Measurements from ENCODE around the gene SLC4A1AP. TPM values are rescaled to one million over a fixed set of nuclear protein-coding genes. Genes with fewer than 3 reads are reported as not detected.
A peak's percentile ranks its signal among the peaks of the same experiment; 100 is the strongest.

SLC4A1AP gene
- total and polyA plus RNA-seq, 2 experiments from 2014 or later: 24.3 to 29.2 TPM

DNA sequence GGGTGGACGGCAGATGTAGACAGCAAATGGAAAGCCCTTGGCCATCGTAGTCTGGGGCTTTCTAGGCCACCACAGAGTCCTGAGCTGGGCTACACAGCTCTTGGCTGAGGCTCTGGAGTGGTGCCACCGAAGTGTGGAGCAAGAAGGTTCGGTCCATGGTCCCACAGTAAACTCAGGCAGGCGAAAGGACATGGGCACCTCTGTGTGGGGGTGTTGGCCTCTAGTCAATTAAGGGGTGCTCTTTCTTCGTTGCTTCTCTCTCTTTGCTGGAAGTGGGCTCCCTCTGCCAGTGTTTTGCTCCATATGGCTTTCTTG, 73.2 kb downstream of the SLC4A1AP start:
- 0 out of 2 replicates have a peak, but pooled peaks cover 3% of the 10 kb centered on the region for H3K9me2 ChIP-seq (ENCODE audit: insufficient read depth)
- peaks cover 18% of the 10 kb centered on the region; the same call in 2 of the 3 replicates for H3K9me3 Mint-ChIP-seq
- no peak overlapping the region for H3K4me2 ChIP-seq
- H3K27ac ChIP-seq (ENCODE audit: low read depth): no peak overlapping the region
- H3K4me1 ChIP-seq (ENCODE audit: insufficient read depth): peaks cover 17% of the 10 kb centered on the region
- H3K27ac Mint-ChIP-seq: no peak overlapping the region
- H3K36me3 ChIP-seq (ENCODE audit: insufficient read depth): no peaks in the 10 kb centered on the region
- H3K4me1 Mint-ChIP-seq: peaks cover 19% of the 10 kb centered on the region
- H4K20me1 ChIP-seq (replicated peaks; ENCODE audit: insufficient read depth): no peaks in the 10 kb centered on the region
- no peak for TF ChIP-seq ETS1 (IDR thresholded peaks at IDR 0.05)
- TF ChIP-seq STAT1 (IDR thresholded peaks at IDR 0.05; ENCODE audit: unreplicated experiment): no peak
- no peak for TF ChIP-seq EZH2 (IDR thresholded peaks at IDR 0.05; ENCODE audit: low read depth, unreplicated experiment)
- no peak for TF ChIP-seq EZH2phosphoT487 (IDR thresholded peaks at IDR 0.05; ENCODE audit: unreplicated experiment)
- TF ChIP-seq ZNF114 (CRISPR knock-in tag; IDR thresholded peaks at IDR 0.05): no peak
- TF ChIP-seq ZNF331 (CRISPR knock-in tag; IDR thresholded peaks at IDR 0.05; ENCODE audit: low read depth): no peak
- no peak for TF ChIP-seq CREB1 (CRISPR knock-in tag; IDR thresholded peaks at IDR 0.05; ENCODE audit: low read depth)
- no peak for TF ChIP-seq NANOG (IDR thresholded peaks at IDR 0.05; ENCODE audit: borderline replicate concordance)
- TF ChIP-seq, protein P1, sequence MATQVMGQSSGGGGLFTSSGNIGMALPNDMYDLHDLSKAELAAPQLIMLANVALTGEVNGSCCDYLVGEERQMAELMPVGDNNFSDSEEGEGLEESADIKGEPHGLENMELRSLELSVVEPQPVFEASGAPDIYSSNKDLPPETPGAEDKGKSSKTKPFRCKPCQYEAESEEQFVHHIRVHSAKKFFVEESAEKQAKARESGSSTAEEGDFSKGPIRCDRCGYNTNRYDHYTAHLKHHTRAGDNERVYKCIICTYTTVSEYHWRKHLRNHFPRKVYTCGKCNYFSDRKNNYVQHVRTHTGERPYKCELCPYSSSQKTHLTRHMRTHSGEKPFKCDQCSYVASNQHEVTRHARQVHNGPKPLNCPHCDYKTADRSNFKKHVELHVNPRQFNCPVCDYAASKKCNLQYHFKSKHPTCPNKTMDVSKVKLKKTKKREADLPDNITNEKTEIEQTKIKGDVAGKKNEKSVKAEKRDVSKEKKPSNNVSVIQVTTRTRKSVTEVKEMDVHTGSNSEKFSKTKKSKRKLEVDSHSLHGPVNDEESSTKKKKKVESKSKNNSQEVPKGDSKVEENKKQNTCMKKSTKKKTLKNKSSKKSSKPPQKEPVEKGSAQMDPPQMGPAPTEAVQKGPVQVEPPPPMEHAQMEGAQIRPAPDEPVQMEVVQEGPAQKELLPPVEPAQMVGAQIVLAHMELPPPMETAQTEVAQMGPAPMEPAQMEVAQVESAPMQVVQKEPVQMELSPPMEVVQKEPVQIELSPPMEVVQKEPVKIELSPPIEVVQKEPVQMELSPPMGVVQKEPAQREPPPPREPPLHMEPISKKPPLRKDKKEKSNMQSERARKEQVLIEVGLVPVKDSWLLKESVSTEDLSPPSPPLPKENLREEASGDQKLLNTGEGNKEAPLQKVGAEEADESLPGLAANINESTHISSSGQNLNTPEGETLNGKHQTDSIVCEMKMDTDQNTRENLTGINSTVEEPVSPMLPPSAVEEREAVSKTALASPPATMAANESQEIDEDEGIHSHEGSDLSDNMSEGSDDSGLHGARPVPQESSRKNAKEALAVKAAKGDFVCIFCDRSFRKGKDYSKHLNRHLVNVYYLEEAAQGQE (IDR thresholded peaks at IDR 0.05; ENCODE audit: unreplicated experiment): no peak
- TF ChIP-seq, protein P2, sequence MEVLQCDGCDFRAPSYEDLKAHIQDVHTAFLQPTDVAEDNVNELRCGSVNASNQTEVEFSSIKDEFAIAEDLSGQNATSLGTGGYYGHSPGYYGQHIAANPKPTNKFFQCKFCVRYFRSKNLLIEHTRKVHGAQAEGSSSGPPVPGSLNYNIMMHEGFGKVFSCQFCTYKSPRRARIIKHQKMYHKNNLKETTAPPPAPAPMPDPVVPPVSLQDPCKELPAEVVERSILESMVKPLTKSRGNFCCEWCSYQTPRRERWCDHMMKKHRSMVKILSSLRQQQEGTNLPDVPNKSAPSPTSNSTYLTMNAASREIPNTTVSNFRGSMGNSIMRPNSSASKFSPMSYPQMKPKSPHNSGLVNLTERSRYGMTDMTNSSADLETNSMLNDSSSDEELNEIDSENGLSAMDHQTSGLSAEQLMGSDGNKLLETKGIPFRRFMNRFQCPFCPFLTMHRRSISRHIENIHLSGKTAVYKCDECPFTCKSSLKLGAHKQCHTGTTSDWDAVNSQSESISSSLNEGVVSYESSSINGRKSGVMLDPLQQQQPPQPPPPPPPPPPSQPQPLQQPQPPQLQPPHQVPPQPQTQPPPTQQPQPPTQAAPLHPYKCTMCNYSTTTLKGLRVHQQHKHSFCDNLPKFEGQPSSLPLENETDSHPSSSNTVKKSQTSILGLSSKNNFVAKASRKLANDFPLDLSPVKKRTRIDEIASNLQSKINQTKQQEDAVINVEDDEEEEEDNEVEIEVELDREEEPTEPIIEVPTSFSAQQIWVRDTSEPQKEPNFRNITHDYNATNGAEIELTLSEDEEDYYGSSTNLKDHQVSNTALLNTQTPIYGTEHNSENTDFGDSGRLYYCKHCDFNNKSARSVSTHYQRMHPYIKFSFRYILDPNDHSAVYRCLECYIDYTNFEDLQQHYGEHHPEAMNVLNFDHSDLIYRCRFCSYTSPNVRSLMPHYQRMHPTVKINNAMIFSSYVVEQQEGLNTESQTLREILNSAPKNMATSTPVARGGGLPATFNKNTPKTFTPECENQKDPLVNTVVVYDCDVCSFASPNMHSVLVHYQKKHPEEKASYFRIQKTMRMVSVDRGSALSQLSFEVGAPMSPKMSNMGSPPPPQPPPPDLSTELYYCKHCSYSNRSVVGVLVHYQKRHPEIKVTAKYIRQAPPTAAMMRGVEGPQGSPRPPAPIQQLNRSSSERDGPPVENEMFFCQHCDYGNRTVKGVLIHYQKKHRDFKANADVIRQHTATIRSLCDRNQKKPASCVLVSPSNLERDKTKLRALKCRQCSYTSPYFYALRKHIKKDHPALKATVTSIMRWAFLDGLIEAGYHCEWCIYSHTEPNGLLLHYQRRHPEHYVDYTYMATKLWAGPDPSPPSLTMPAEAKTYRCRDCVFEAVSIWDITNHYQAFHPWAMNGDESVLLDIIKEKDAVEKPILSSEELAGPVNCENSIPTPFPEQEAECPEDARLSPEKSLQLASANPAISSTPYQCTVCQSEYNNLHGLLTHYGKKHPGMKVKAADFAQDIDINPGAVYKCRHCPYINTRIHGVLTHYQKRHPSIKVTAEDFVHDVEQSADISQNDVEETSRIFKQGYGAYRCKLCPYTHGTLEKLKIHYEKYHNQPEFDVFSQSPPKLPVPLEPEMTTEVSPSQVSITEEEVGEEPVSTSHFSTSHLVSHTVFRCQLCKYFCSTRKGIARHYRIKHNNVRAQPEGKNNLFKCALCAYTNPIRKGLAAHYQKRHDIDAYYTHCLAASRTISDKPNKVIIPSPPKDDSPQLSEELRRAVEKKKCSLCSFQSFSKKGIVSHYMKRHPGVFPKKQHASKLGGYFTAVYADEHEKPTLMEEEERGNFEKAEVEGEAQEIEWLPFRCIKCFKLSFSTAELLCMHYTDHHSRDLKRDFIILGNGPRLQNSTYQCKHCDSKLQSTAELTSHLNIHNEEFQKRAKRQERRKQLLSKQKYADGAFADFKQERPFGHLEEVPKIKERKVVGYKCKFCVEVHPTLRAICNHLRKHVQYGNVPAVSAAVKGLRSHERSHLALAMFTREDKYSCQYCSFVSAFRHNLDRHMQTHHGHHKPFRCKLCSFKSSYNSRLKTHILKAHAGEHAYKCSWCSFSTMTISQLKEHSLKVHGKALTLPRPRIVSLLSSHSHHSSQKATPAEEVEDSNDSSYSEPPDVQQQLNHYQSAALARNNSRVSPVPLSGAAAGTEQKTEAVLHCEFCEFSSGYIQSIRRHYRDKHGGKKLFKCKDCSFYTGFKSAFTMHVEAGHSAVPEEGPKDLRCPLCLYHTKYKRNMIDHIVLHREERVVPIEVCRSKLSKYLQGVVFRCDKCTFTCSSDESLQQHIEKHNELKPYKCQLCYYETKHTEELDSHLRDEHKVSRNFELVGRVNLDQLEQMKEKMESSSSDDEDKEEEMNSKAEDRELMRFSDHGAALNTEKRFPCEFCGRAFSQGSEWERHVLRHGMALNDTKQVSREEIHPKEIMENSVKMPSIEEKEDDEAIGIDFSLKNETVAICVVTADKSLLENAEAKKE (CRISPR knock-in tag; IDR thresholded peaks at IDR 0.05): no peak
- no peak for TF ChIP-seq JUNB (IDR thresholded peaks at IDR 0.05; ENCODE audit: unreplicated experiment)
- TF ChIP-seq, protein P3, sequence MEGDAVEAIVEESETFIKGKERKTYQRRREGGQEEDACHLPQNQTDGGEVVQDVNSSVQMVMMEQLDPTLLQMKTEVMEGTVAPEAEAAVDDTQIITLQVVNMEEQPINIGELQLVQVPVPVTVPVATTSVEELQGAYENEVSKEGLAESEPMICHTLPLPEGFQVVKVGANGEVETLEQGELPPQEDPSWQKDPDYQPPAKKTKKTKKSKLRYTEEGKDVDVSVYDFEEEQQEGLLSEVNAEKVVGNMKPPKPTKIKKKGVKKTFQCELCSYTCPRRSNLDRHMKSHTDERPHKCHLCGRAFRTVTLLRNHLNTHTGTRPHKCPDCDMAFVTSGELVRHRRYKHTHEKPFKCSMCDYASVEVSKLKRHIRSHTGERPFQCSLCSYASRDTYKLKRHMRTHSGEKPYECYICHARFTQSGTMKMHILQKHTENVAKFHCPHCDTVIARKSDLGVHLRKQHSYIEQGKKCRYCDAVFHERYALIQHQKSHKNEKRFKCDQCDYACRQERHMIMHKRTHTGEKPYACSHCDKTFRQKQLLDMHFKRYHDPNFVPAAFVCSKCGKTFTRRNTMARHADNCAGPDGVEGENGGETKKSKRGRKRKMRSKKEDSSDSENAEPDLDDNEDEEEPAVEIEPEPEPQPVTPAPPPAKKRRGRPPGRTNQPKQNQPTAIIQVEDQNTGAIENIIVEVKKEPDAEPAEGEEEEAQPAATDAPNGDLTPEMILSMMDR (conservative IDR thresholded peaks at IDR 0.05; ENCODE audit: low read depth in 2 of 2): no peak
- no peak for TF ChIP-seq POLR2AphosphoS5 (IDR thresholded peaks at IDR 0.05; ENCODE audit: low read depth)
- no peaks in the 10 kb centered on the region for H3K79me2 ChIP-seq (replicated peaks; ENCODE audit: insufficient read depth)
- peaks cover 2% of the 10 kb centered on the region; the same call in 2 of the 3 replicates for H3K36me3 Mint-ChIP-seq (ENCODE audit: low read depth)
- H3K27me3 ChIP-seq (ENCODE audit: insufficient read depth): no peaks in the 10 kb centered on the region
- peaks cover 8% of the 10 kb centered on the region for H3K27me3 Mint-ChIP-seq (ENCODE audit: insufficient read depth, low read depth, poor library complexity)
- no peak overlapping the region; the same call in 2 of the 3 replicates for H3K4me3 Mint-ChIP-seq
- no peak overlapping the region for H3K4me3 ChIP-seq
- H2AFZ ChIP-seq: peak overlapping the region; percentile 56; the same call in 1 of the 2 replicates
- DNase-seq (ENCODE audit: low spot score) (no peak), ATAC-seq (no peak)
- H3F3A ChIP-seq (replicated peaks; ENCODE audit: low read depth): 0 out of 2 replicates have a peak, but pooled peaks cover 11% of the 10 kb centered on the region

Measured in GM23338 (cell line).